ENCODE results near the gene LRIT2.

DNA sequence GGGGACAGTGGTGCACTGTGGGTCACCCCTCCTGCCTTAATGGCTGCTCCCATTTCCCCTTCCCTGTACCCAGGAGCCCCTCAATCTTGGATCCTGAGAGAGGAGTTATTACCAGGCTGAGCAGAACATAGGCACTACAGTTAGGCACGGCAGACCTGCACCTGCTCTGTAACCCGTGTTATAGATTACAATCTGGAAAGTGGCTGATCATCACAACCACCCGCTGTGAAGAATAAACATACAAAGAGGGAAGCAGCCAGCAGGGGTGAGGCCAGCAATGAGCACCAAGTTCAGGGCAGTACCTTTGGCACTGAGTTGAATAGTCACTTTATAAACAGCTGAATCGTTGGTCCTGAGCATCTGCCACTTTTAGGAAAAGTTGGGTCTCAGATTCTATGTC, 29.3 kb downstream of the LRIT2 start:
- TF ChIP-seq, protein P1, sequence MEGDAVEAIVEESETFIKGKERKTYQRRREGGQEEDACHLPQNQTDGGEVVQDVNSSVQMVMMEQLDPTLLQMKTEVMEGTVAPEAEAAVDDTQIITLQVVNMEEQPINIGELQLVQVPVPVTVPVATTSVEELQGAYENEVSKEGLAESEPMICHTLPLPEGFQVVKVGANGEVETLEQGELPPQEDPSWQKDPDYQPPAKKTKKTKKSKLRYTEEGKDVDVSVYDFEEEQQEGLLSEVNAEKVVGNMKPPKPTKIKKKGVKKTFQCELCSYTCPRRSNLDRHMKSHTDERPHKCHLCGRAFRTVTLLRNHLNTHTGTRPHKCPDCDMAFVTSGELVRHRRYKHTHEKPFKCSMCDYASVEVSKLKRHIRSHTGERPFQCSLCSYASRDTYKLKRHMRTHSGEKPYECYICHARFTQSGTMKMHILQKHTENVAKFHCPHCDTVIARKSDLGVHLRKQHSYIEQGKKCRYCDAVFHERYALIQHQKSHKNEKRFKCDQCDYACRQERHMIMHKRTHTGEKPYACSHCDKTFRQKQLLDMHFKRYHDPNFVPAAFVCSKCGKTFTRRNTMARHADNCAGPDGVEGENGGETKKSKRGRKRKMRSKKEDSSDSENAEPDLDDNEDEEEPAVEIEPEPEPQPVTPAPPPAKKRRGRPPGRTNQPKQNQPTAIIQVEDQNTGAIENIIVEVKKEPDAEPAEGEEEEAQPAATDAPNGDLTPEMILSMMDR (IDR thresholded peaks at IDR 0.05), result no peak
- no peak for TF ChIP-seq ZFX (IDR thresholded peaks at IDR 0.05; ENCODE audit: borderline replicate concordance)
